Measurements from ENCODE around the gene NDRG4. TPM values are rescaled to one million over a fixed set of nuclear protein-coding genes. Genes with fewer than 3 reads are reported as not detected.

The NDRG4 gene
- total and polyA plus RNA-seq, 2 of the 13 experiments (the other 11 are each of a cell fraction or from before 2014, with no cell fraction given), result 1.7 to 2.7 TPM

GRCh38 chr16:58494981-58495520 is 4.9 kb upstream of the NDRG4 start (continued):
- TF ChIP-seq, protein P1, sequence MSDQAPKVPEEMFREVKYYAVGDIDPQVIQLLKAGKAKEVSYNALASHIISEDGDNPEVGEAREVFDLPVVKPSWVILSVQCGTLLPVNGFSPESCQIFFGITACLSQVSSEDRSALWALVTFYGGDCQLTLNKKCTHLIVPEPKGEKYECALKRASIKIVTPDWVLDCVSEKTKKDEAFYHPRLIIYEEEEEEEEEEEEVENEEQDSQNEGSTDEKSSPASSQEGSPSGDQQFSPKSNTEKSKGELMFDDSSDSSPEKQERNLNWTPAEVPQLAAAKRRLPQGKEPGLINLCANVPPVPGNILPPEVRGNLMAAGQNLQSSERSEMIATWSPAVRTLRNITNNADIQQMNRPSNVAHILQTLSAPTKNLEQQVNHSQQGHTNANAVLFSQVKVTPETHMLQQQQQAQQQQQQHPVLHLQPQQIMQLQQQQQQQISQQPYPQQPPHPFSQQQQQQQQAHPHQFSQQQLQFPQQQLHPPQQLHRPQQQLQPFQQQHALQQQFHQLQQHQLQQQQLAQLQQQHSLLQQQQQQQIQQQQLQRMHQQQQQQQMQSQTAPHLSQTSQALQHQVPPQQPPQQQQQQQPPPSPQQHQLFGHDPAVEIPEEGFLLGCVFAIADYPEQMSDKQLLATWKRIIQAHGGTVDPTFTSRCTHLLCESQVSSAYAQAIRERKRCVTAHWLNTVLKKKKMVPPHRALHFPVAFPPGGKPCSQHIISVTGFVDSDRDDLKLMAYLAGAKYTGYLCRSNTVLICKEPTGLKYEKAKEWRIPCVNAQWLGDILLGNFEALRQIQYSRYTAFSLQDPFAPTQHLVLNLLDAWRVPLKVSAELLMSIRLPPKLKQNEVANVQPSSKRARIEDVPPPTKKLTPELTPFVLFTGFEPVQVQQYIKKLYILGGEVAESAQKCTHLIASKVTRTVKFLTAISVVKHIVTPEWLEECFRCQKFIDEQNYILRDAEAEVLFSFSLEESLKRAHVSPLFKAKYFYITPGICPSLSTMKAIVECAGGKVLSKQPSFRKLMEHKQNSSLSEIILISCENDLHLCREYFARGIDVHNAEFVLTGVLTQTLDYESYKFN (CRISPR knock-in tag; conservative IDR thresholded peaks at IDR 0.05), result no peak
- TF ChIP-seq RFX3 (CRISPR knock-in tag; IDR thresholded peaks at IDR 0.05) (peak; percentile 99), ZNF121 (CRISPR knock-in tag; IDR thresholded peaks at IDR 0.05) (no peak), RBM22 (optimal IDR thresholded peaks at IDR 0.05; ENCODE audit: low read length) (peak; percentile 100), TAF15 (IDR thresholded peaks at IDR 0.05; ENCODE audit: low read depth, low read length, poor library complexity, severe bottlenecking) (no peak), DBP (CRISPR knock-in tag; IDR thresholded peaks at IDR 0.05; ENCODE audit: not compliant biosample characterization) (no peak), RFX1 (IDR thresholded peaks at IDR 0.05) (peak; percentile 99), SRF (IDR thresholded peaks at IDR 0.05; ENCODE audit: low read depth, low read length) (no peak), TERF1 (CRISPR knock-in tag; IDR thresholded peaks at IDR 0.05) (no peak), ZNF230 (CRISPR knock-in tag; IDR thresholded peaks at IDR 0.05) (no peak), KMT2B (CRISPR knock-in tag; IDR thresholded peaks at IDR 0.05) (no peak), ZC3H13 (CRISPR knock-in tag; IDR thresholded peaks at IDR 0.05) (no peak), IKZF1 (IDR thresholded peaks at IDR 0.05) (no peak), TOPORS (CRISPR knock-in tag; IDR thresholded peaks at IDR 0.05) (no peak), ZBTB44 (CRISPR knock-in tag; IDR thresholded peaks at IDR 0.05) (no peak), MXI1 (IDR thresholded peaks at IDR 0.05; ENCODE audit: borderline replicate concordance, low read depth, low read length) (peak; percentile 100), RXRA (CRISPR knock-in tag; IDR thresholded peaks at IDR 0.05) (no peak), NFRKB (IDR thresholded peaks at IDR 0.05) (no peak), KAT7 (CRISPR knock-in tag; IDR thresholded peaks at IDR 0.05; ENCODE audit: borderline replicate concordance) (no peak), ZBTB42 (CRISPR knock-in tag; IDR thresholded peaks at IDR 0.05) (no peak), ELF1 (CRISPR knock-in tag; IDR thresholded peaks at IDR 0.05) (no peak)
- TF ChIP-seq, protein P2, sequence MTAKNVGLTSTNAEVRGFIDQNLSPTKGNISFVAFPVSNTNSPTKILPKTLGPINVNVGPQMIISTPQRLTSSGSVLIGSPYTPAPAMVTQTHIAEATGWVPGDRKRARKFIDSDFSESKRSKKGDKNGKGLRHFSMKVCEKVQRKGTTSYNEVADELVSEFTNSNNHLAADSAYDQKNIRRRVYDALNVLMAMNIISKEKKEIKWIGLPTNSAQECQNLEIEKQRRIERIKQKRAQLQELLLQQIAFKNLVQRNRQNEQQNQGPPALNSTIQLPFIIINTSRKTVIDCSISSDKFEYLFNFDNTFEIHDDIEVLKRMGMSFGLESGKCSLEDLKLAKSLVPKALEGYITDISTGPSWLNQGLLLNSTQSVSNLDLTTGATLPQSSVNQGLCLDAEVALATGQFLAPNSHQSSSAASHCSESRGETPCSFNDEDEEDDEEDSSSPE (CRISPR knock-in tag; IDR thresholded peaks at IDR 0.05), result no peak
- TF ChIP-seq, protein P3, sequence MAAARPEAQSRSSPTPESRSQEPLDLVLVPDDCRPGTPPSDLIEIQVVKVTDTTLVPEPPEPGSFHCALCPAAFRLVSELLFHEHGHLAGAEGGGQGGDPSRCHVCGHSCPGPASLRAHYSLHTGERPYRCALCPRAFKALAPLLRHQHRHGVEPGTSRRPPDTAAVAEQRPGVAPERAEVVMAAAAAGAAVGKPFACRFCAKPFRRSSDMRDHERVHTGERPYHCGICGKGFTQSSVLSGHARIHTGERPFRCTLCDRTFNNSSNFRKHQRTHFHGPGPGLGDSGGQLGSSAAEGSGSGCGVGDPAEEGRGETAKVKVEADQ (CRISPR knock-in tag; IDR thresholded peaks at IDR 0.05; ENCODE audit: borderline replicate concordance), result no peak
